SU-DHL-6 (cell line): Measurements from ENCODE around the gene FCGR3B.
"Not testable (repeated sequence)": the region's sequence is repeated elsewhere in the genome, so short reads cannot be mapped to it uniquely, and the experiment has no call there.

ENCODE experiments used
- H2AFZ ChIP-seq: fragments of 200-600 bp; sonication (generic); 2 replicates; pipeline ENCODE4 v1.6.1; 2014; ENCODE audit warnings: low read depth, mild to moderate bottlenecking, moderate library complexity, mixed read lengths, antibody characterized with exemption, low read length; ENCODE audit not compliant: severe bottlenecking
- H3F3A ChIP-seq: fragments of 200-600 bp; shearing (Covaris generic); 2 replicates; pipeline ENCODE4 v1.6.0; 2016; ENCODE audit warnings: antibody characterized with exemption, mild to moderate bottlenecking; ENCODE audit not compliant: insufficient read depth
- H3K27ac ChIP-seq: fragments of 200-600 bp; sonication (generic); 2 replicates; pipeline ENCODE4 v1.5.1; 2016; ENCODE audit warnings: low read depth, mild to moderate bottlenecking, low read length, moderate library complexity, mixed read lengths
- H3K27me3 ChIP-seq: fragments of 200-600 bp; sonication (generic), shearing (Covaris generic); 2 replicates; pipeline ENCODE4 v1.6.0; 2014; ENCODE audit warnings: mild to moderate bottlenecking, low read length
- H3K36me3 ChIP-seq: fragments of 200-600 bp; sonication (generic); 2 replicates; pipeline ENCODE4 v1.6.1; 2014; ENCODE audit warnings: mild to moderate bottlenecking, low read length, mixed read lengths
- H3K4me2 ChIP-seq: fragments of 300-600, 200-600 bp; shearing (Covaris generic), sonication (generic); 2 replicates; pipeline ENCODE4 v1.6.0; 2014; ENCODE audit warnings: low read length, low read depth, mild to moderate bottlenecking; ENCODE audit not compliant: poor library complexity, severe bottlenecking
- H3K4me3 ChIP-seq: fragments of 200-600 bp; sonication (generic); 2 replicates; pipeline ENCODE4 v1.5.1; 2014; ENCODE audit warnings: antibody characterized with exemption, low read length, mild to moderate bottlenecking, mixed read lengths; ENCODE audit not compliant: insufficient read depth, poor library complexity, severe bottlenecking
- H3K79me2 ChIP-seq: fragments of 200-600 bp; sonication (generic); 2 replicates; pipeline ENCODE4 v1.6.1; 2014; ENCODE audit warnings: mild to moderate bottlenecking, low read length, moderate library complexity; ENCODE audit not compliant: insufficient read depth
- H3K9ac ChIP-seq: fragments of 200-600 bp; sonication (generic); 2 replicates; pipeline ENCODE4 v1.7.0; 2014; ENCODE audit warnings: mild to moderate bottlenecking, low read length
- H3K9me2 ChIP-seq: fragments of 200-600 bp; sonication (generic); replicated peaks from 2 replicates; pipeline ENCODE4 v1.6.1; 2014; ENCODE audit warnings: low read length; ENCODE audit not compliant: insufficient read depth
- H3K9me3 ChIP-seq: fragments of 200-600 bp; sonication (generic); 2 replicates; pipeline ENCODE4 v1.6.1; 2014; ENCODE audit warnings: low read length, mixed read lengths; ENCODE audit not compliant: insufficient read depth
- H4K20me1 ChIP-seq: fragments of 200-600 bp; sonication (generic); 2 replicates; pipeline ENCODE4 v1.6.1; 2014; ENCODE audit warnings: low read depth, mild to moderate bottlenecking, antibody characterized with exemption, low read length, moderate library complexity, mixed read lengths
- EZH2phosphoT487 ChIP-seq: fragments of 200-600 bp; sonication (generic), shearing (Covaris generic); conservative IDR thresholded peaks from 2 replicates; pipeline ENCODE4 v1.6.1; 2018; ENCODE audit warnings: mild to moderate bottlenecking, antibody characterized with exemption, low read length, moderate library complexity, mixed read lengths
- TF ChIP-seq, protein P1 (sequence below): fragments of 200-600 bp; sonication (generic); IDR thresholded peaks from one replicate; pipeline ENCODE4 v1.5.1; 2017; ENCODE audit warnings: antibody characterized with exemption, mild to moderate bottlenecking, low read length, moderate library complexity; ENCODE audit not compliant: insufficient read depth, poor library complexity, severe bottlenecking

Gene FCGR3B

DNA sequence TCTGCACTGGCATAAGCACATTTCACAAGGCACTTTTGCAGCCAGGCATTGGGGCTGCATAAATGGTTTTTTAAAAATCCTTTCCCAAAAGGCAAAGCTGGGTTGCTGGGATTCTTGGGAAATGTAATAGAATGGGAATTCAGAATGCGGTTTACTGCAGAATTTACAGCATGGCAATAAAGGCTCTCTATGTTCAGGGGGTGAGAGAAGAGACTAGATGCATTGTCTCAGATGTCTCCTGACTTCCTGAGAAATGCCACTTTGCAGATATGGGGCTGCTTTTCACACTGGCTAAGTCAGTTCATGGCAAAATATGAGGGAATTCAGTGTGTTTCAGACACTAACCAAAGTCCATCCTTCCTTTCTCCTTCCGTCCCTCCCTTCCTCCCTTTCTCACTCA is 45.5 kb upstream of the FCGR3B start:
- Histone ChIP-seq H3K9me3 (no peaks in the 10 kb centered on the region), H3K4me3 (no peak overlapping the region), H3F3A (no peaks in the 10 kb centered on the region), H3K4me2 (no peak overlapping the region), H3K36me3 (no peaks in the 10 kb centered on the region), H3K79me2 (no peaks in the 10 kb centered on the region), H3K27ac (no peak overlapping the region), H3K9me2 (no peaks in the 10 kb centered on the region), H4K20me1 (no peaks in the 10 kb centered on the region), H3K9ac (no peak overlapping the region), H3K27me3 (no peaks in the 10 kb centered on the region), H2AFZ (no peak overlapping the region)
- TF ChIP-seq, protein P1, sequence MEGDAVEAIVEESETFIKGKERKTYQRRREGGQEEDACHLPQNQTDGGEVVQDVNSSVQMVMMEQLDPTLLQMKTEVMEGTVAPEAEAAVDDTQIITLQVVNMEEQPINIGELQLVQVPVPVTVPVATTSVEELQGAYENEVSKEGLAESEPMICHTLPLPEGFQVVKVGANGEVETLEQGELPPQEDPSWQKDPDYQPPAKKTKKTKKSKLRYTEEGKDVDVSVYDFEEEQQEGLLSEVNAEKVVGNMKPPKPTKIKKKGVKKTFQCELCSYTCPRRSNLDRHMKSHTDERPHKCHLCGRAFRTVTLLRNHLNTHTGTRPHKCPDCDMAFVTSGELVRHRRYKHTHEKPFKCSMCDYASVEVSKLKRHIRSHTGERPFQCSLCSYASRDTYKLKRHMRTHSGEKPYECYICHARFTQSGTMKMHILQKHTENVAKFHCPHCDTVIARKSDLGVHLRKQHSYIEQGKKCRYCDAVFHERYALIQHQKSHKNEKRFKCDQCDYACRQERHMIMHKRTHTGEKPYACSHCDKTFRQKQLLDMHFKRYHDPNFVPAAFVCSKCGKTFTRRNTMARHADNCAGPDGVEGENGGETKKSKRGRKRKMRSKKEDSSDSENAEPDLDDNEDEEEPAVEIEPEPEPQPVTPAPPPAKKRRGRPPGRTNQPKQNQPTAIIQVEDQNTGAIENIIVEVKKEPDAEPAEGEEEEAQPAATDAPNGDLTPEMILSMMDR = no peak
- no peak for TF ChIP-seq EZH2phosphoT487

- H3K4me3 ChIP-seq, H3K4me2 ChIP-seq, H3K9ac ChIP-seq, H3F3A ChIP-seq, H3K27ac ChIP-seq, H3K9me2 ChIP-seq, H3K79me2 ChIP-seq, H4K20me1 ChIP-seq, H3K36me3 ChIP-seq, H3K27me3 ChIP-seq, H2AFZ ChIP-seq, H3K9me3 ChIP-seq: not testable (repeated sequence)
Observed at GRCh38 chr1:161674908-161675307, 43.9 kb upstream of the FCGR3B start.

DNA sequence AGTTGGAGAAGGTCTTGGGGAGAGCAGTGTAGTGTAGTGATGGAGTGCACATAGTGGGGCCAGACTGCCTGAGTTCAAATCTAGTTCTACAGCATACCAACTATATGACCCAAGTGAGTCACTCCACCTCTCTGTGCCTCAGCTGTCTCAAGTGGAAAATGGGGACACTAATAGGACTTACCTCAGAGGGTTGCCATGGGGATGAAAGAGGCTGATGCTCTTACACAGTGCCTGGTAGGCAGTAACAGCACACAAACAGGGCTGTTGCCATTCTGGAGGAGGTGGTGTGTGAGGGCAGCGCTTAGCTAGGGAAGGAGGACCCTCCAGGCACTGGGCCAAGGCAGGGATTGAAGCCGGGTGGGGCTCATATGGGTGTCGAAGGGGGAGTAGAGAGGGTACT is 43.5 kb upstream of the FCGR3B start:
- H3K27ac ChIP-seq, H3K9me3 ChIP-seq, H2AFZ ChIP-seq, H3K79me2 ChIP-seq, H3K27me3 ChIP-seq, H3K9me2 ChIP-seq, H3F3A ChIP-seq, H3K4me2 ChIP-seq, H3K36me3 ChIP-seq, H3K9ac ChIP-seq, H3K4me3 ChIP-seq, H4K20me1 ChIP-seq: not testable (repeated sequence)

GRCh38 chr1:161673437-161673836 is 42.5 kb upstream of the FCGR3B start:
- not testable (repeated sequence) for H3K4me3 ChIP-seq, H3K27me3 ChIP-seq, H3K9me3 ChIP-seq, H3K9me2 ChIP-seq, H3K36me3 ChIP-seq, H3K4me2 ChIP-seq, H3K9ac ChIP-seq, H3K79me2 ChIP-seq, H4K20me1 ChIP-seq, H2AFZ ChIP-seq, H3K27ac ChIP-seq, H3F3A ChIP-seq

DNA sequence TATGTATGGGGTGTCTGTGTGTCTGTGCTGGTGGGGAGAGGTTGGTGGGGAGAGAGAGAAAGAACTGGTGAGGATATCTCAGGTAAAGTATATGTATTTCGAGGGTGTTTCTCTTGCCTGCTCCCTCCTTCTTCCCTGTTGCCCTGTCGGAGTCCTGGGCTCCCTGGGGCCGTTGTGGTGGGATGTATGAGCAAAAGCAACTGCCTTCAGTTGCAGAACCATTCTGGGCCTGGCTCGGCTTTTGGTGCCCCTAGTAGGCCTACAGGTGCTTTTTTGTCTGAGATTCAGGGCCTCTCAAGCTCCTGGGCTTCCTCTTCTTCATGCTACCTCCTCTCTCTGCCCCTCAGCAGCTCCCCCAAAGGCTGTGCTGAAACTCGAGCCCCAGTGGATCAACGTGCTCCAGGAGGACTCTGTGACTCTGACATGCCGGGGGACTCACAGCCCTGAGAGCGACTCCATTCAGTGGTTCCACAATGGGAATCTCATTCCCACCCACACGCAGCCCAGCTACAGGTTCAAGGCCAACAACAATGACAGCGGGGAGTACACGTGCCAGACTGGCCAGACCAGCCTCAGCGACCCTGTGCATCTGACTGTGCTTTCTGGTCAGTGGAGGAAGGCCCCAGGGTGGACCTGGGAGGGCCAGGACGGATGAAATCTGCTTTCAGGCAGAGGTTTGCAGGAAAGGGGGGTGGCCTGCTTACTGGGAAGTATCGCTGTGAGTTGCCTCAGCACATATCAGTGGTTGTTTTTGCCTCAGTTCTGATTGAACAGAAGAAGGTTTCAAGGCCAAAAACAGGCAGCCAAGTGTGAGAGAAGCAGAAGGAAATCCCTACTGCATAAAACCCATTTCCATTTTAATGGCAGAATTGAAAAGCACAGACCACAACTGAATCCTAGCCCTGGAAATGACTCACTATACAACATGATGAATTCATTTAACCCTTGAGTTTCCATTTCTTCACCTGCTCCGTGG is 40.4 kb upstream of the FCGR3B start:
- H3K79me2 ChIP-seq, H3K27me3 ChIP-seq, H2AFZ ChIP-seq, H3K9ac ChIP-seq, H3K4me3 ChIP-seq, H4K20me1 ChIP-seq, H3K27ac ChIP-seq, H3K9me3 ChIP-seq, H3K36me3 ChIP-seq, H3K4me2 ChIP-seq, H3F3A ChIP-seq, H3K9me2 ChIP-seq: not testable (repeated sequence)

DNA sequence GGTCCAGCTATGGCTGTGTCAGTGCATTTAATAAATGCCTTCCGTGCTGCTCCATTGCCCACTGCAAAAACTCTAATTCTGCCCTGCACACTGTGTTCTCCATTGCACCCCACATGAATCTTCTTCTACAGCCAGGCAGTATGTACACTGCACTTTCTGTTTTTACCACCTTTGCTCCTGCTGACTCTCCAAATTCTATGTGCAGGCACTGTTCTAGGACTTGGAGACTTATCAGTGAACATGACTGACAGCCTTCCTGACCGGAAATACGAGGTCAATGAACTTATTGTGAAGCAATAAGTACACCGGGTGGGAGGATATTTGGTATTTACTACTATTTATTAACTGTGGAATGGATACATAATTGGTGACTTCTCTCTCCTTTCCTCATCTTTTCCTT is 33.7 kb upstream of the FCGR3B start:
- not testable (repeated sequence) for H3K9me2 ChIP-seq, H2AFZ ChIP-seq, H3K4me2 ChIP-seq, H3K9ac ChIP-seq, H3K27me3 ChIP-seq, H3K4me3 ChIP-seq, H3K36me3 ChIP-seq, H3K79me2 ChIP-seq, H3F3A ChIP-seq, H3K9me3 ChIP-seq, H4K20me1 ChIP-seq, H3K27ac ChIP-seq

GRCh38 chr1:161663569-161663968 is 32.6 kb upstream of the FCGR3B start:
- H3K36me3 ChIP-seq, H4K20me1 ChIP-seq, H3K9ac ChIP-seq, H3K4me3 ChIP-seq, H3K79me2 ChIP-seq, H3K9me3 ChIP-seq, H3K27me3 ChIP-seq, H3F3A ChIP-seq, H3K4me2 ChIP-seq, H3K27ac ChIP-seq, H3K9me2 ChIP-seq, H2AFZ ChIP-seq: not testable (repeated sequence)
